ENCODE measurements around the gene IGSF21.

DNA sequence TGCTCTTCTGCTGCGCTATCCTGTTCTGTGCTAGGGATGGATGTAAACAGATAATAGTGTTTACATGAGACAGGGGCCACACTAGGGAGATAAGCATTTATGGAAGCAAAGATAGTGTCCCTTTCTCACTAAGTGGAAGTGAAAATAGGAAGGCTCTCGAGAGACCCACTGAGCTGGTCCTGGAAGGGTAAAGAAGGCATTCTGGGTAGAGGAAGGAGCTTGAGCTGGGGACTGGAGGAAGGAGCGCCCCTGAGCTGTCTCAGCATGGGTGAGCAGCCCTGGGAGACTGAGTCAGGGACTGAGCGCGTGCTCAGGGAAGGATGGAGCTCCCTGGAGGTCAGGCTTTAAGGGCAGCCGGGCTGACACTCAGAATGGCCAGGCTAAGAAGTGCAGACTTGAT lies 93.3 kb downstream of the IGSF21 start:
- TF ChIP-seq HDAC6 (IDR thresholded peaks at IDR 0.05; ENCODE audit: low read depth, low read length) (no peak), YY1 (IDR thresholded peaks at IDR 0.05; ENCODE audit: low read depth, low read length) (no peak), BCL11A (IDR thresholded peaks at IDR 0.05; ENCODE audit: low read depth in 2 of 2, low read length in 2 of 2) (no peak), CBX5 (IDR thresholded peaks at IDR 0.05; ENCODE audit: low read depth, low read length) (no peak), POLR2AphosphoS5 (IDR thresholded peaks at IDR 0.05; ENCODE audit: low read depth, low read length) (no peak), MAX (IDR thresholded peaks at IDR 0.05) (no peak)
- TF ChIP-seq, protein P1, sequence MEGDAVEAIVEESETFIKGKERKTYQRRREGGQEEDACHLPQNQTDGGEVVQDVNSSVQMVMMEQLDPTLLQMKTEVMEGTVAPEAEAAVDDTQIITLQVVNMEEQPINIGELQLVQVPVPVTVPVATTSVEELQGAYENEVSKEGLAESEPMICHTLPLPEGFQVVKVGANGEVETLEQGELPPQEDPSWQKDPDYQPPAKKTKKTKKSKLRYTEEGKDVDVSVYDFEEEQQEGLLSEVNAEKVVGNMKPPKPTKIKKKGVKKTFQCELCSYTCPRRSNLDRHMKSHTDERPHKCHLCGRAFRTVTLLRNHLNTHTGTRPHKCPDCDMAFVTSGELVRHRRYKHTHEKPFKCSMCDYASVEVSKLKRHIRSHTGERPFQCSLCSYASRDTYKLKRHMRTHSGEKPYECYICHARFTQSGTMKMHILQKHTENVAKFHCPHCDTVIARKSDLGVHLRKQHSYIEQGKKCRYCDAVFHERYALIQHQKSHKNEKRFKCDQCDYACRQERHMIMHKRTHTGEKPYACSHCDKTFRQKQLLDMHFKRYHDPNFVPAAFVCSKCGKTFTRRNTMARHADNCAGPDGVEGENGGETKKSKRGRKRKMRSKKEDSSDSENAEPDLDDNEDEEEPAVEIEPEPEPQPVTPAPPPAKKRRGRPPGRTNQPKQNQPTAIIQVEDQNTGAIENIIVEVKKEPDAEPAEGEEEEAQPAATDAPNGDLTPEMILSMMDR (IDR thresholded peaks at IDR 0.05; ENCODE audit: control extremely low read depth in 1 of 3, insufficient read depth in 1 of 3, low read depth in 1 of 3, low read length in 3 of 3) = no peak
